ENCODE results near the gene MYBBP1A. TPM values are rescaled to one million over a fixed set of nuclear protein-coding genes. Genes with fewer than 3 reads are reported as not detected.
"Not testable (repeated sequence)": the region's sequence is repeated elsewhere in the genome, so short reads cannot be mapped to it uniquely, and the experiment has no call there.

MYBBP1A gene
- total RNA-seq, 5 donors from 2014 or later (not counting 1 experiment from before 2014, with no cell fraction given): 57.0 to 102 (median 94.2) TPM

DNA sequence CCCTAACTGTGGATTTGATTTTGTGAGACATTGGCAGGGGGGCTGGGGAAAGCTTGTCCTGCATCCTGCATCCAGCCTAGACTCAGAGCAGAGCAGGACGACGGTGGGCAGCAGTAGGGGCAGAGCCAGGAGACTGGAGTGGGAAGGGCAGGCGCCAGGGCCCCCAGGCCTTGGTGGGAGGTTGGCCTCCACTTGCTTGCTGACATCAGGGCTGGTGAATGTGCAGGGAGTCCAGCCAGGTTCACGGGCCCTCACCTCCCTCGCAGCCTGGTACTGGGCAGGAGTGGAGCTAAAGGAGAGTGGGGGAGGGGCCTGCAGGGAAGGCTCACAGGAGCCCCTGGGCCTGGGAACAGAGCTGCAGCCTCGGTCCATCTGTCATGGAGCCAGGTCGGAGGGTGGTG lies 26.9 kb upstream of the MYBBP1A start:
- Mint-ChIP-seq H3K9me3 (no peaks in the 10 kb centered on the region), H3K36me3 (no peaks in the 10 kb centered on the region), H3K4me3 (no peak overlapping the region), H3K27me3 (peaks cover 25 to 51% of the 10 kb centered on the region in 2 donors), H3K4me1 (peaks cover 2 to 12% (median 6%) of the 10 kb centered on the region in 3 donors), H3K27ac (no peak overlapping the region)
- Histone ChIP-seq H3K27me3 (replicated peaks in 1 of 2; ENCODE audit: control insufficient read depth in 2 of 2, extremely low read depth in 1 of 2, insufficient read depth in 2 of 2, low read length in 1 of 2) (peaks cover 7 to 59% of the 10 kb centered on the region in 2 experiments), H3K9me3 (no peaks in the 10 kb centered on the region), H3K27ac (ENCODE audit: low read length) (no peak overlapping the region), H3K4me1 (ENCODE audit: control insufficient read depth in 1 of 2, extremely low read depth in 1 of 2, insufficient read depth in 2 of 2, low read length in 2 of 2) (peaks cover 0 to 5% of the 10 kb centered on the region in 2 experiments), H3K36me3 (ENCODE audit: control insufficient read depth in 2 of 2, extremely low read depth in 1 of 2, insufficient read depth in 1 of 2, low read length in 1 of 2) (no peaks in the 10 kb centered on the region), H3K4me3 (ENCODE audit: control insufficient read depth in 1 of 2, extremely low read depth in 1 of 2, low read length in 1 of 2) (no peak overlapping the region)
- WGBS (ENCODE audit: insufficient coverage): 81% methylated on average over 4 of the region's 7 CpGs
- no peak for DNase-seq
- CTCF ChIA-PET: no interaction called here
- no peak for ATAC-seq (replicated peaks in 1 of 4)
- POLR2A ChIA-PET: no interaction called here

DNA sequence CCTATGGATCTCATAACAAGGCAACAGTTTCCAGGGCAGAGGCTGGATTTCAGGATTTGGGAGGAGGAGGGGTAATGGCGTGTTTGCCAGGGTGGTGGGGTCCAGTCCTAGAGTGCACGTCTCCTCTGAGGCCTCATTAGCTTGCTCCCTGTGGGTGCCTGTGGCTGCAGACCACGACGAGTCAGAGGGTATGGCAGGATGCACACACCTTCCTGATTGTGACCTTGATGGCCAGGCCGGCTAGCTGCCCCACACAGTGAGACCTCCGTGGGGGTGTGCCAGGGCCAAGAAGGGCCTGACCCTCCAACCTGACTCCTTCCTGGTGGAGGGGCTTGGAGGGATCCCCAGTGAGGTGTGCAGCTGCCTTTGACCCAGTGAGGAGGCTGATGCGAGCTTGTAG lies 25.1 kb upstream of the MYBBP1A start:
- H3K36me3 Mint-ChIP-seq: no peaks in the 10 kb centered on the region
- peaks cover 13 to 34% of the 10 kb centered on the region in 2 donors for H3K27me3 Mint-ChIP-seq
- no peaks in the 10 kb centered on the region for H3K36me3 ChIP-seq (ENCODE audit: control insufficient read depth in 2 of 2, extremely low read depth in 1 of 2, insufficient read depth in 1 of 2, low read length in 1 of 2)
- H3K4me1 ChIP-seq (ENCODE audit: control insufficient read depth in 1 of 2, extremely low read depth in 1 of 2, insufficient read depth in 2 of 2, low read length in 2 of 2): peaks cover 0 to 5% of the 10 kb centered on the region in 2 experiments
- H3K27ac ChIP-seq (ENCODE audit: low read length): no peak overlapping the region
- peaks cover 2 to 12% (median 6%) of the 10 kb centered on the region in 3 donors for H3K4me1 Mint-ChIP-seq
- ATAC-seq (replicated peaks in 1 of 4) (no peak), DNase-seq (no peak)
- no peak overlapping the region for H3K4me3 ChIP-seq (ENCODE audit: control insufficient read depth in 1 of 2, extremely low read depth in 1 of 2, low read length in 1 of 2)
- H3K4me3 Mint-ChIP-seq: no peak overlapping the region
- WGBS (ENCODE audit: insufficient coverage): 41% methylated on average over 6 of the region's 7 CpGs
- no peaks in the 10 kb centered on the region for H3K9me3 Mint-ChIP-seq
- H3K27ac Mint-ChIP-seq: no peak overlapping the region
- ChIA-PET CTCF (no interaction called here), POLR2A (no interaction called here)
- peaks cover 7 to 55% of the 10 kb centered on the region in 2 experiments for H3K27me3 ChIP-seq (replicated peaks in 1 of 2; ENCODE audit: control insufficient read depth in 2 of 2, extremely low read depth in 1 of 2, insufficient read depth in 2 of 2, low read length in 1 of 2)
- H3K9me3 ChIP-seq: no peaks in the 10 kb centered on the region

DNA sequence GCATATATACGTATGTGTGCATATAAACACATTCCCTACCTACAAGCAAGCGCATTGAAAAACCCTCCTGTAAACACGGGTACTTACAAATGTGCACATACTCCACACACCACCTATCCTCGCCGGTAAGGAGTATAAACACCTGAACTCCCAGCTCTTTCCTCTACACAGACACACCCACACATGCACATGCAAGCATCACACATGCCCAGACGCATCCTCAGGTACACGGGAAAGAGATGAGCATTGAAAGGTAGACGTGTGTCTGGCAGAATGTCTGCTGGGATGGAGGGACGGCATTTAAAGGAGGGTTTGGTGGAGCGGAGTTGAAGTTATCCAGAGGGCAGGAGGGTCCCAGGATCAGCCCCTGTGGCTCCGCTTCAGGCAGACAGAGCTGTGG lies 24.5 kb upstream of the MYBBP1A start:
- no peak for DNase-seq
- no peak overlapping the region for H3K27ac ChIP-seq (ENCODE audit: low read length)
- H3K4me1 Mint-ChIP-seq: peaks cover 2 to 8% (median 6%) of the 10 kb centered on the region in 3 donors
- POLR2A ChIA-PET: no interaction called here
- H3K36me3 Mint-ChIP-seq: no peaks in the 10 kb centered on the region
- no peak overlapping the region for H3K4me3 ChIP-seq (ENCODE audit: control insufficient read depth in 1 of 2, extremely low read depth in 1 of 2, low read length in 1 of 2)
- no peak overlapping the region for H3K27ac Mint-ChIP-seq
- H3K4me1 ChIP-seq (ENCODE audit: control insufficient read depth in 1 of 2, extremely low read depth in 1 of 2, insufficient read depth in 2 of 2, low read length in 2 of 2): peaks cover 0 to 5% of the 10 kb centered on the region in 2 experiments
- no peak for ATAC-seq (replicated peaks in 1 of 4)
- CTCF ChIA-PET: no interaction called here
- H3K9me3 Mint-ChIP-seq: no peaks in the 10 kb centered on the region
- peaks cover 13 to 30% of the 10 kb centered on the region in 2 donors for H3K27me3 Mint-ChIP-seq
- H3K36me3 ChIP-seq (ENCODE audit: control insufficient read depth in 2 of 2, extremely low read depth in 1 of 2, insufficient read depth in 1 of 2, low read length in 1 of 2): no peaks in the 10 kb centered on the region
- WGBS (ENCODE audit: insufficient coverage): 82% methylated on average over 10 of the region's 11 CpGs
- H3K4me3 Mint-ChIP-seq: no peak overlapping the region
- H3K9me3 ChIP-seq: no peaks in the 10 kb centered on the region
- H3K27me3 ChIP-seq (replicated peaks in 1 of 2; ENCODE audit: control insufficient read depth in 2 of 2, extremely low read depth in 1 of 2, insufficient read depth in 2 of 2, low read length in 1 of 2): peaks cover 7 to 51% of the 10 kb centered on the region in 2 experiments

DNA sequence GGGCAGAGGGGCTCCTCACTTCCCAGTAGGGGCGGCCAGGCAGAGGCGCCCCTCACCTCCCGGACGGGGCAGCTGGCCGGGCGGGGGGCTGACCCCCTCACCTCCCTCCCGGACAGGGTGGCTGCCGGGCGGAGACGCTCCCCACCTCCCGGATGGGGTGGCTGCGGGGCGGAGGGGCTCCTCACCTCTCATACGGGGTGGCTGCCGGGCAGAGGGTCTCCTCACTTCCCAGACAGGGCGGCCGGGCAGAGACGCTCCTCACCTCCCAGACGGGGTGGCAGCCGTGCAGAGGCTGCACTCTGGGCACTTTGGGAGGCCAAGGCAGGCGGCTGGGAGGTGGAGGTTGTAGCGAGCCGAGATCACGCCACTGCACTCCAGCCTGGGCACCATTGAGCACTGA lies 23.2 kb upstream of the MYBBP1A start:
- H3K4me3 Mint-ChIP-seq; H3K36me3 ChIP-seq (ENCODE audit: control insufficient read depth in 2 of 2, extremely low read depth in 1 of 2, insufficient read depth in 1 of 2, low read length in 1 of 2); H3K27ac Mint-ChIP-seq; POLR2A ChIA-PET; H3K4me3 ChIP-seq (ENCODE audit: control insufficient read depth in 1 of 2, extremely low read depth in 1 of 2, low read length in 1 of 2); H3K4me1 ChIP-seq (ENCODE audit: control insufficient read depth in 1 of 2, extremely low read depth in 1 of 2, insufficient read depth in 2 of 2, low read length in 2 of 2); H3K27ac ChIP-seq (ENCODE audit: low read length); CTCF ChIA-PET; H3K9me3 ChIP-seq; H3K9me3 Mint-ChIP-seq; DNase-seq; ATAC-seq (replicated peaks in 1 of 4); H3K36me3 Mint-ChIP-seq: not testable (repeated sequence)
- peaks cover 9 to 12% (median 9%) of the 10 kb centered on the region in 3 donors for H3K4me1 Mint-ChIP-seq
- WGBS (ENCODE audit: insufficient coverage): no CpG with 5 or more reads among the region's 24 CpGs
- peaks cover 6 to 23% of the 10 kb centered on the region in 2 donors for H3K27me3 Mint-ChIP-seq
- peaks cover 7 to 42% of the 10 kb centered on the region in 2 experiments for H3K27me3 ChIP-seq (replicated peaks in 1 of 2; ENCODE audit: control insufficient read depth in 2 of 2, extremely low read depth in 1 of 2, insufficient read depth in 2 of 2, low read length in 1 of 2)

DNA sequence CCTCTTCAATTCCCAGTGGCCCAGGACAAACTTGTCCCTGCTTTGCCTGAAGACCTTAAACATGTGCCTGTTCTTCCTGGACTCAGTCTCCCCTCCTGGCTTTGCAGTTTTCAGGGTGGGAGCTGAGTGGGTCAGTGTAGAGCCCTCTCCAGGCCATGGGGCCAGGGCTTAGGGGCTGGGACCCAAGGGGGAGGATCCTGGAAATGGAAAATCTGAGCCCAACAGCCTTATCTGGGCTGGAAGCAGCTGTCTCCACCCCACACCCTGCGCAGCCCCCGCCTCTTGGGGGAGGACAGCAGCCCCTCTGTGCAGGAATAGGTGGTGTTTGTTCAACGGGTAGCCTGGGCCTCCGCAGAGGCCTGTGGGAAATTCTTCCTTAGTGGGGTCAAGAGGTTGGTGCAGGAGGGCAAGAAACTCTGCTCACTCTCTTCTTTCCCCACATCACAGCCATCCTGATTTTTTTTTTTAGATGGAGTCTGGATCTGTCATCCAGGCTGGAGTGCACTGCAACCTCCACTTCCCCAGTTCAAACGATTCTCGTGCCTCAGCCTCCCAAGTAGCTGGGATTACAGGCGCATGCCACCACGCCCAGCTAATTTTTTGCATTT lies 22.3 kb upstream of the MYBBP1A start:
- H3K4me1 Mint-ChIP-seq: peaks cover 9 to 13% (median 10%) of the 10 kb centered on the region in 3 donors
- H3K4me3 Mint-ChIP-seq: no peak overlapping the region
- DNase-seq (no peak), ATAC-seq (replicated peaks in 1 of 4) (no peak)
- no peak overlapping the region for H3K27ac Mint-ChIP-seq
- Histone ChIP-seq H3K4me3 (ENCODE audit: control insufficient read depth in 1 of 2, extremely low read depth in 1 of 2, low read length in 1 of 2) (no peak overlapping the region), H3K9me3 (no peaks in the 10 kb centered on the region), H3K36me3 (ENCODE audit: control insufficient read depth in 2 of 2, extremely low read depth in 1 of 2, insufficient read depth in 1 of 2, low read length in 1 of 2) (no peaks in the 10 kb centered on the region), H3K4me1 (ENCODE audit: control insufficient read depth in 1 of 2, extremely low read depth in 1 of 2, insufficient read depth in 2 of 2, low read length in 2 of 2) (peaks cover 0 to 6% of the 10 kb centered on the region in 2 experiments), H3K27me3 (replicated peaks in 1 of 2; ENCODE audit: control insufficient read depth in 2 of 2, extremely low read depth in 1 of 2, insufficient read depth in 2 of 2, low read length in 1 of 2) (peaks cover 1 to 34% of the 10 kb centered on the region in 2 experiments), H3K27ac (ENCODE audit: low read length) (no peak overlapping the region)
- H3K36me3 Mint-ChIP-seq: no peaks in the 10 kb centered on the region
- no CpG with 5 or more reads among the region's 8 CpGs for WGBS (ENCODE audit: insufficient coverage)
- H3K27me3 Mint-ChIP-seq: peaks cover under 1 to 15% of the 10 kb centered on the region in 2 donors
- CTCF ChIA-PET: interaction anchor here in 1 of 2 donors (1.7 kb wide), 1 partner anchor 10 kb away, joined by 8 read pairs; no protein-coding TSS in a partner anchor
- no peaks in the 10 kb centered on the region for H3K9me3 Mint-ChIP-seq
- POLR2A ChIA-PET: no interaction called here

DNA sequence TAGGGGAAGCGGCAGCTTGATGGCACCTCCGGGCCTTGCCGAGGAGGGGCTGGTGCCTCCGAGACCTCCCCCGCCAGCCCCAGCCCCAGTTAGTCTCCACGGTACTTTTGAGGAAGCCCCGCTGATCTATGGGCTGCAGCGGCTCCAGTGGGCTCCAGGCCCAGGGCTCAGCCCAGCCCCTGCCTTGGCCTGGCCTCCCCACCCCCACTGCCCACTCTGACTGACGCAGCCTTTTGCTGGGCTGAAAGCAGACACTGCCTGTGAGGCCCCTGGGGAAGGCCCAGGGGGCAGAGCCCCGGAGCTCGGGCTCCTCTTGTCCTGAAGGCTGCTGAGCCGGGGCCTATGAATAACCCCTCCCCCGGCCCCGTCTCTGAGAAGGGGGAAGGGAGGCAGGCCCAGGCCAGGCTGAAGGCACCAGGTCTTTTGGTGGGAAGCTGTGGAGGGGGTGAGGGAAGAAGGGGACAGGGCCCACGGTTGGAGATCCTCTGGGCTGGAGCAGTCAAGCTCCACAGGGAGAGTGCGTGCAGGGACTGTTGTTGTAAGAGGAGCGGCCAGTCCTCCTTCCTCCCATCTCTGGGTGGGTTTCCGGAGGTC lies 21.6 kb upstream of the MYBBP1A start:
- CTCF ChIA-PET: interaction anchor here in 1 of 2 donors (1.7 kb wide), 1 partner anchor 10 kb away, joined by 8 read pairs; no protein-coding TSS in a partner anchor
- H3K4me3 Mint-ChIP-seq: no peak overlapping the region
- no peaks in the 10 kb centered on the region for H3K9me3 ChIP-seq
- H3K27me3 ChIP-seq (replicated peaks in 1 of 2; ENCODE audit: control insufficient read depth in 2 of 2, extremely low read depth in 1 of 2, insufficient read depth in 2 of 2, low read length in 1 of 2): peaks cover 0 to 27% of the 10 kb centered on the region in 2 experiments
- H3K27ac Mint-ChIP-seq: no peak overlapping the region
- WGBS (ENCODE audit: insufficient coverage): 59% methylated on average over 12 of the region's 18 CpGs
- ATAC-seq (replicated peaks in 1 of 4) (no peak), DNase-seq (peak in 1 of 35 experiments; percentile 19)
- H3K36me3 ChIP-seq (ENCODE audit: control insufficient read depth in 2 of 2, extremely low read depth in 1 of 2, insufficient read depth in 1 of 2, low read length in 1 of 2): no peaks in the 10 kb centered on the region
- H3K4me1 ChIP-seq (ENCODE audit: control insufficient read depth in 1 of 2, extremely low read depth in 1 of 2, insufficient read depth in 2 of 2, low read length in 2 of 2): peaks cover 0 to 6% of the 10 kb centered on the region in 2 experiments
- H3K27me3 Mint-ChIP-seq: peaks cover 0 to 10% of the 10 kb centered on the region in 2 donors
- no peaks in the 10 kb centered on the region for H3K36me3 Mint-ChIP-seq
- no peaks in the 10 kb centered on the region for H3K9me3 Mint-ChIP-seq
- no peak overlapping the region for H3K4me3 ChIP-seq (ENCODE audit: control insufficient read depth in 1 of 2, extremely low read depth in 1 of 2, low read length in 1 of 2)
- POLR2A ChIA-PET: no interaction called here
- peaks cover 9 to 13% (median 10%) of the 10 kb centered on the region in 3 donors for H3K4me1 Mint-ChIP-seq
- H3K27ac ChIP-seq (ENCODE audit: low read length): no peak overlapping the region

Measured in T-cell (primary cell).